B cell (primary cell): Measurements from ENCODE around the gene PLA2G3.

Experiments used
- EZH2 ChIP-seq: IDR thresholded peaks from 2 replicates; pipeline ENCODE4 v1.6.1; 2012; ENCODE audit warnings: borderline replicate concordance, low read depth, mild to moderate bottlenecking, moderate library complexity, low read length; ENCODE audit not compliant: insufficient read depth, poor library complexity, severe bottlenecking
- TF ChIP-seq, protein P1 (sequence below): fragments of 200-600 bp; IDR thresholded peaks from one replicate; pipeline ENCODE4 v1.8.0; 2022; ENCODE audit warnings: antibody characterized with exemption, mild to moderate bottlenecking

- TF ChIP-seq EZH2: no peak
- TF ChIP-seq, protein P1, sequence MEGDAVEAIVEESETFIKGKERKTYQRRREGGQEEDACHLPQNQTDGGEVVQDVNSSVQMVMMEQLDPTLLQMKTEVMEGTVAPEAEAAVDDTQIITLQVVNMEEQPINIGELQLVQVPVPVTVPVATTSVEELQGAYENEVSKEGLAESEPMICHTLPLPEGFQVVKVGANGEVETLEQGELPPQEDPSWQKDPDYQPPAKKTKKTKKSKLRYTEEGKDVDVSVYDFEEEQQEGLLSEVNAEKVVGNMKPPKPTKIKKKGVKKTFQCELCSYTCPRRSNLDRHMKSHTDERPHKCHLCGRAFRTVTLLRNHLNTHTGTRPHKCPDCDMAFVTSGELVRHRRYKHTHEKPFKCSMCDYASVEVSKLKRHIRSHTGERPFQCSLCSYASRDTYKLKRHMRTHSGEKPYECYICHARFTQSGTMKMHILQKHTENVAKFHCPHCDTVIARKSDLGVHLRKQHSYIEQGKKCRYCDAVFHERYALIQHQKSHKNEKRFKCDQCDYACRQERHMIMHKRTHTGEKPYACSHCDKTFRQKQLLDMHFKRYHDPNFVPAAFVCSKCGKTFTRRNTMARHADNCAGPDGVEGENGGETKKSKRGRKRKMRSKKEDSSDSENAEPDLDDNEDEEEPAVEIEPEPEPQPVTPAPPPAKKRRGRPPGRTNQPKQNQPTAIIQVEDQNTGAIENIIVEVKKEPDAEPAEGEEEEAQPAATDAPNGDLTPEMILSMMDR: no peak
These were observed 38.6 kb upstream of the PLA2G3 start for GRCh38 chr22:31178859-31179258.
